Left colon (tissue), 2 donors: Measurements from ENCODE around the gene RGCC. TPM values are rescaled to one million over a fixed set of nuclear protein-coding genes. Genes with fewer than 3 reads are reported as not detected.
"Not testable (repeated sequence)": the region's sequence is repeated elsewhere in the genome, so short reads cannot be mapped to it uniquely, and the experiment has no call there.

Experiments used
- ATAC-seq: fragments of 200-7000 bp; cut with Tn5 transposase; one replicate; pipeline ENCODE4 v1.9.1; 2020; ENCODE audit warnings: mild to moderate bottlenecking, moderate library complexity
- DNase-seq, 2 donors: peaks; one replicate each; pipeline ENCODE4 v3.0.0-alpha.2; 2020
- intact Hi-C, 2 donors: fragments of 100-400 bp; cut with DNase I in 1 of 2; cut with micrococcal nuclease in 1 of 2; formaldehyde crosslinking; loops; one replicate each; pipeline versions ENCODE4 v1.11.2 to v1.14.0; 2022; cut with DNase I, micrococcal nuclease
- total RNA-seq, 2 donors: library from RNA; stranded (reverse); fragmentation: NEBNext Ultra II Directional; extraction: Animal tissue kit (Norgen Biotek cat#: 25700); gene quantifications; one replicate each; pipeline ENCODE4 v1.2.1, GENCODE V29; 2021
- donor health status: DM: no; HTN: no; CAD: no.
- donor health status: DM: yes; HTN: yes; CAD: no.

The RGCC gene
- total RNA-seq, 2 donors from 2014 or later: 5.7 to 6.4 TPM

DNA sequence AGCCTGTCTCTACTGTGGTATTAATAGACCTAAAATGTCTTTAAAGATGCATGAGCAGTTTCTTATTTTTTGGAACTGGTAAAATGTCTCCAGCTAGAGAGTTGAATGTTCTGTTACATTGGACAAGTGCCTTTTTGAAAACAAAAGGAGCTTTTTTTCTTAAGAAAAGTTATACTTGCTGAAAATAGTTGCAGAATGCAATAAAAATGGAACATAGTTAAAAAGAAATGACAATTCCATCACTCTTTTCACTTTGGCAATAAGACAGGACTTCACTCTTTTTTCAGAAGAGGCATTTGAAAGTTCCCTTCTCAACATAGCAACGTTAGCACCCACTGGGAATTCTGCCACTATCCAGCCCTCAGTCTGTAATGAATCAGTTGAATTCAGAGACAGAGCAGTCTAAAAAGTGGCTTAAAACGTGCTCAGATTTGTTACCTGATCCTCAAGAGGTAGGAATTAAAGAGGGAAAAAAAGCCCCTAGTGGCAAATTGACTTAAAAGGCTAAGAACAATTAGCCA is 10.1 kb downstream of the RGCC start:
- DNase-seq: no peak
- no peak for ATAC-seq
- intact Hi-C loops: no loop called here

DNA sequence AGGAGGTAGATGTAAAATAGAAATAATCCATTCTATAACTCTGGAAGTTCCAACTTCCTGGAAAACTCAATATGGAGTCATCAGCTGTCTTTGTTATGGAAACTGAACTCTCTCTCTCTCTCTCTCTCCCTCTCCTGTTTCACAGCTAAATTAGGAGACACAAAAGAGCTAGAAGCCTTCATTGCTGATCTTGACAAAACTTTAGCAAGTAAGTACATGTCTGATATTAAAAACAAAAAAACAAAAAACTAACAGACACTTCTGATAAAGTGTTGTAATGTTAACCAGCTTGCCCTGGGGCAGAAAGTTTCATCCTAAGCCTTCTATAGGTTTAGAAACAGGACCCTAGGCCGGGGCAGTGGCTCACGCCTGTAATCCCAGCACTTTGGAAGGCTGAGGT is 11.3 kb downstream of the RGCC start:
- ATAC-seq: no peak
- DNase-seq: no peak
- intact Hi-C loops: no loop called here

DNA sequence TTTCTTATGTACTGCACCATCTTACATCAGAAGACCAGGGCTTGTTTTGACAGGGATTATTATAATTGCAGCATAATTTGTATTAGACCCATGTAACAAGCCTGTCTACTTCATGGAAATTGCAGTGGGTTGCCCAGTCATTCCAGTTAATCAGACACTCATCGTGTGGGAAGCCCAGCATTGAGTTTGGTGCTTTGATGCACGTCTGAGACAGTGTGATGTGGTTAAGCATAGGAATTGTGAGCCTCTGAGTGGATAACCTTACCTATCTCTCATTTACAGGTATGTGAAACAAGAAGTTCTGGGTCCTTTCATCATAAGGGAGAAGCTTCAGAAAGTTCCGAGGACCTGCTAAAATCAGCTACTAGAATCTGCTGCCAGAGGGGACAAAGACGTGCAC is 12.8 kb downstream of the RGCC start:
- ATAC-seq: no peak
- no peak for DNase-seq
- intact Hi-C loops: no loop called here

DNA sequence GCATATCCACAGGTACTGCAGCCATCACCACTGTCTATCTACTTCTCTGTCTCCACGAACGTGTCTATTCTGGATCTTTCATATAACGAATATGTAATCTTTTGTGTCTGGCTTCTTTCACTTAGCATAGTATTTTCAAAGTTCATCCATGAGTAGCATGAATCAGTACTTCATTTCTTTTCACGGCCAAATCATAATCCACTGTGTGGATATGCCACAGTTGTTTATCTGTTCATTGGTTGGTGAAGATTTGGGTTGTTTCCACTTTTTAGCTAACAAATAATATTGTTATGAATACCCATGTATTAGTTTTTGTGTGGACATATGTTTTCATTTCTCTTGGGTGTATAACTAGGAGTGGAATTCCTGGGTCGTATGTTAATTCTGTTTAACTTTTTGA is 14.4 kb downstream of the RGCC start:
- no peak for DNase-seq
- ATAC-seq: no peak
- intact Hi-C loops: no loop called here

DNA sequence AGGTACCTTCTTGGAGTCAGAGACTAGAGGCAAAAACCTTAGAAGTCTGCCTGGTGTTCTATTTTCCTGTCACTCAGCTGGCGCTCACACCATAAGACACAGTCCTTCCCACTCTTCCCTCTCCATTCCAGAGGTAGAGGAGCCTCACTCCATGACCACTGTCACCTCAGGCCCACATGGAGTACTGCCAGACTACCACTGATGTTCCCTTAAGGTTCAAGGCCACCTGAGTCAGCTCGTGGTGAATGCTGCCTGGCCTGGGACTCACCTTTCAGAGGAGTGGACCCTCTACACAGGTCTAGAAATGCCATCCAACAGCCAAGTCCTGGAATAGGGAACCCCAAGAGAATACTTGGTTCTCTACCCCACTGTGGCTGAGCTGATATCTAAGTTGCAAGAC is 29.9 kb downstream of the RGCC start:
- intact Hi-C loops: no loop called here
- no peak for ATAC-seq
- DNase-seq: no peak

DNA sequence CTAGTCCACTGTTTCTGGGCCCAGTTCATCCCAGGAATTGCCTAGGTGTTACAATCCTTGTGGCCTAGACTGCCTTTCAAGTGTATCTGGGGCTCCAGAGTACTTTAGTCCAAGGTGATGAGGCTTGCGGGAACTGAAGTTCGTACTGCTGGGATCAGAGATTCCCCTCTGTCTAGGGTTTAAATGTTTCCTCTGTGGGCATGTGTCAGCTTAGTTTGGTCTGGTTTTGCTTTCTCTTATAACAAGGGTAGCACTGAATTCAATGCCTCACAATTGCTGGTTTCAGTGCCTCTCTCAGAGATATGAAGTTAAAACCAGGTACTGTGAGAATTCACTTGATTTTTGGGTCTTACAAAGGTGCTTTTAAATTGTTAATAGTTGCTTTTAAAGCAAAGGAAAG is 30.8 kb downstream of the RGCC start:
- DNase-seq: no peak
- ATAC-seq: no peak
- intact Hi-C loops: no loop called here

DNA sequence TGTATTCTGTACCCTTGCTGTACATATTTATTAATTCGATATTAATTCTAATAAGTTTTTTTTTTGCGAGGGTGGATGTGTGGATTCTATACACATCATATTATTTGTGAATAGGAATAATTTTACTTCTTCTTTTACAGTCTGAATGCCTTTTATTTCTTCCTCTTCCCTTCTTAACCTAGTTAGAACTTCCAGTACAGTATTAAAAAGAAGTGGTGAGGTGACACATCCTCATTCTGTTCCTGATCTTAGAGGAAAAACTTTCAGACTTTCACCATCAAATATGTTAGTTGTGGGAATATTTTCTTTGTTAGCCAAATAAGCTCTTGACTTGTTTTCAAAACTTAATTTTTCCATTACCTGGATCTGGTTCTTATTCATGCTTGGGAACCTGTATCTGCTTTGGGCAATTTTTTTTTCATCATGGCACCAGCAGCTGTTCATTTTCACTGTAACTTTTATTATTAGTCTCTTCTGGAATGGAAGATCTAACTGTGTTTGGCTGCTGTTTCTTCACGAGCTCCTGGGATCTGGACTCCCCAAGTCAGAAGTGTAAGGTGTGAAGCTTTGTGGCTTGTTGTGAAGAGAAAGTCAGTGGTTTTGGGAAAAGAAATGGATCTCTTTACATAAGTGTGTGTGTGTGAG is 33.1 kb downstream of the RGCC start:
- DNase-seq: no peak
- ATAC-seq: no peak
- intact Hi-C loops: no loop called here

DNA sequence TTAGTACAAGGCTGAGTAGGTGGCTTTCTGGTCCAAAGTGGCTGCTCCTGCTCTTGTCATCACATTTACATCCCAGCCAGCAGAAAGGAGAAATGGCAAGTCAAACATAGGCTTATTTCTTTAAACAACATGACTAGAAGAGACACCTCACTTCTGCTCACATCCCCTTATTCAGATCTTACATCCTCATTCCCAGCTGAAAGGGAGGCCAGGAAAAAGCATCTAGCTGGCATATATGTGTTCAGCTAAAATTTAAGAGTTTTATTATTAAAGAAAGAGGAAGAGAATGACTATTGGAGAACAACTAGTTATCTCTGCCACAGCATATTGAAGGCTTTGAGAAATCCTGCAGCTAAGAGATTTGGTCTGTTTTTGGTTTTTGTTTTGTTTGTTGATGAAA is 34.1 kb downstream of the RGCC start:
- DNase-seq: no peak
- no peak for ATAC-seq
- intact Hi-C loops: no loop called here

DNA sequence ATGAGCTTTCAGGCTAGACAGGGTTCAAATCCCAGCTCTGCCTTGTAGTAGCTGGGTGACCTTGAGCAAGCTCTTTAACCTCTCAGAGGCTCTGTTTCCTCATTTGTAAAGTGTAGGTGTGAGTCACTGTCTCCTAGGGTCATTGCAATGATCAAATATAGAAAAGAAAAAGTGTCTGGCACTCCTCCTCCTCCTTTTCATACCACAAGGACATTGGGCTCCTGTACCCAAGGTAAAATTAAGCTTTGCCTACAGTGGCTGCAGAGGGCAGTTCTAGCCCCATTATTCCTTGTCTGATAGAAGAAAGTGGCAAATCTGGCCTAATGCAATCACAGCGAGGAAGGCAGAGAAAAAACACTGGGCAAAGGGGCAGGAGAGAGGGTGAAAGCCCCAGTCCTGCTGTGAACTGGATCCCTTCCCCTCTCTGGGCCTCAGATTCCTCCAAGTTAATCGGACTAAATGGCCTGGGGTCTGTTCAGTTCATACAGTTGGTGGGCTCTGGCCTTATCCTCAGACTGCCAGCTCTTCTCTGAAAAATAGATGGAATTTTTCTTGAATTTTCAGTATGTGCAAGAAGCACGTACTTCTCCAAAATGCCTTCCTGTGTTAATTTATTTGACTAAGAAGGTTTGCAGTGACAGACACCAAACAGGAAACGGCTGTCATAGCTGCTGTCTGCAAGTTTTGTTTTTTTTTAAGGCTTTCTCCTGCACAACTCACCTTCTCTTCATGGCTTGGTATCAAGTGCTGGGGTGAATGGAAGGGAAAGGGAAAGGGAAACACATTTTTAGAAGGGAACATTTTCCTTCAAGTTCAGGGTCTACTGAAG is 35.3 kb downstream of the RGCC start:
- no peak for DNase-seq
- no peak for ATAC-seq
- intact Hi-C loops: no loop called here

DNA sequence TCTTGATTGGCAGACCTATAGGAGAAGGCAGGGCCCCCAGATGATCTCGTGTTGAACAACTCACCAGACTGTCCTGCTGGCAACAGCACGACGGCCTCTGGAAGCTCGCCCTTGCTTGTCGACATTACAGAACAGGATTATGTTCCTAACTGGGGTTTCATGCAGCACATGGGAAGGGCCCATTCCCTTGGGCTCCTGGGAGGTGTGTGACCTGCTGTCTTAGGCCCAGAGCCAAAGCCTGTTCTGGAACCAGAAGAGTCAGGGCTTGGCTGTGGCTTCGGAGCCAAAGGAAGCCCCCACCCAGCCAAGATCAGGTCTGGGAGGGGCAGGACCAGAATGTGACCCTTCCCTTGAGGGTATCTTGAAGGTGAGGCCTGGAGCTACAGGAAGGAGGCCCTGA is 36.9 kb downstream of the RGCC start:
- intact Hi-C loops: no loop called here
- ATAC-seq: no peak
- DNase-seq: no peak

DNA sequence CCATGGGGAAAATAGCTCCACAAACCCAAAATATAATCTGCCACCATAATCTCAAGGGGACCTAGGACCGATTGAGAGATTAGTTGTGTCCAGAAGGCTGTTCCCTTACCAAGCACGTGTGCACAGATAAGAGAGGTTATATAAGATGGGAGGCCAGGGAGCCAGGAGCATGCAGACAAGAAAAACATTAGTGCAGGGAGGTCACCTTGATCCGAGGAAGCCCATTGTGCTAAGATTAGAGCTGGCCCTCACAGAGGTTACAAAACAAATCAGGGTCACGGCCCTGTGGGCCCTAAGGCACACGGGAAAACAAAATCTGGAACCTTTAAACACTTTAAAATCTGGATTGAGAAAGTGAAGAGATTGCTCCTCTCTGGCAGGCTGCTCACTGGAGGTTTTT is 37.7 kb downstream of the RGCC start:
- no peak for ATAC-seq
- intact Hi-C loops: no loop called here
- no peak for DNase-seq

DNA sequence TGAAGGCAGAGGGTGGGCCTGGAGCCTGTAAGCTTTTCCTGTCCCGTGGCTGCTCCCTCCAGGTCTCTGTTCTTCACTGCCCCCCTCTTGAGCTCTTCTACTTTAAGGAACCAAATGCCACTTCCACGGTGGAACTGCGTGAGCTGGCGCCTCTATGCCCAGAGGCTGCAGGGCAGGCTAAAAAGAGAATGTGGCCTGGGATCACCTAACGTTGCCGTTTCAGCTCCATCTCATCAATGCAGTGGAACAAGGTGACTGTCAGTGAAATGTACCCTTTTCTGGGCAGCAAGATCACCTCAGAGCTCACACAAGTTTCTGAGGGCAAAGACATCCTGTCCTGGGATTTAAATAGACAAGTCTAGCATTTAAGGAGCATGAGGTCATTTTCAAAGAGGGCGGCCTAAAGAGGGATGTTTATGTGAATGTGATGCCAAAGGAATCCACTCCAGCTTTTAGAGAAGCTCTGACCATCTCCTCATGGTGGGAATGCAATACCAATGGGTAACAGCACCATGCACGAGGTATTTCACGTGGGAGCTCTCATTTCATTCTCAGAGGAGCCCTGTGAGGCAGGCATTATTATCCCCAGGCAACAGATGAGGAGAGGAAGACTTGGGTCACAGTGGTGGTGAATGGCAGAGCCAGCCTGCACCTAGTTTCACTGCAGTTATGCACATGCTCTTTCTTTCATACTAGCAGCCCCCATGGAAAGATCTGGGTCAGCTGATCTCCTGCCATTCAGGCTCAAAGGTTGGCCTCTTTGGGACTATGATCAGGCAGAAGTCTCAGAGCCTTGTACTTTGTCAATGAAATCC is 39.3 kb downstream of the RGCC start:
- no peak for DNase-seq
- ATAC-seq: no peak
- intact Hi-C loops: no loop called here

DNA sequence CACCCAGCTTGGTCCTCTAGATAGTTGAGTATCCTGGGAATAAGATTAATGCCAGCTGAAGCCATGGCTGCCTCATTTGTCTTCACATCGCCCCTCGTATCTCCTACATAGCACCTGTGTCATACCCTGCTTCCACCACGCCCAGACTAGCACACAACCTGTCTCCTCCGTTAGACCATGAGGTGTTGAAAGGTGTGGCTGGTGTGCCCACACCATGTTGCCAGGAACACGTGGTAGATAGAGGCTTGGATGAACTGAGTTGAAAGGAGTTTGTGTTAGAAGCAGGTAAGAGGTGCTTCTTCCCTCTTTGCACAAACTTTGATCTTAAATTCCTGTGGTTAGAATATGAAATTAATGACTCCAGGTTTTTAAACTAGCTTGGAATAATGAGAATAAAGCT is 40.1 kb downstream of the RGCC start:
- intact Hi-C loops: no loop called here
- no peak for DNase-seq
- no peak for ATAC-seq

DNA sequence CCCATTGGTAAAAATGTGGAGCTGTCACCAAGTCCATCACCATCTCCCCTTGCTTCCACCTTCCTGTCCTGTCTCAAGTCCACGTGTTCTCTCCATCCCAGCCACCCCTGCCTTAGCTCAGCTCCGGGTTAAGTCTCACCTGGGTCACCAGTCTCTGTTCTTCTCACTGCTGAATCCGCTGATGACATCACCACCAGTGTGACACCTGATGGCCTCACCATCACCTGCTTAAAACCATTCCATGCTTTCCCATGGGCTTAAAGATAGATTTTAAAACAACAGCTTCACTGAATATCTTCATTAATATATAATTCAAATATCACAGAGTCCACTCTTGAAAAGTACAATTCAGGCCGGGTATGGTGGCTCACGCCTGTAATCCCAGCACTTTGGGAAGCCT is 42.1 kb downstream of the RGCC start:
- intact Hi-C loops: no loop called here
- ATAC-seq (no peak), DNase-seq (no peak)

DNA sequence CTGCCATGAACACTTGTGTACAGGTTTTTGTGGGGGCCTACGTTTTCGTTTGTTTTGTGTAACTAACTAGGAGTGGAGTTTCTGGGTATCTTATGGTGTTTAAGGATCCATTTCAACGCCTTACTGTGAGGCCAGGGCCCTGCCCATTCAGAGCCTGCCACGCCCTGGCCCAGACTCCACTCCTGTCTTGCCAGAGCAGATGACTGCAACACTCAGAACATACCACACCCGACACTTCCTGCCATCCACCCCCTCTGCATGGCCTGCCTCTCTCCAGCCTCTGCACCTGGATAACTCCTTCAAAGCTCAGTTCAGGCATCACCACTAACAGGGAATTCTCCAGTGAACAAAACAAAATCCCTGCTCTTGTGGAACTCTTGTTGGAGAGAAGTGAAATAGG is 43.2 kb downstream of the RGCC start:
- intact Hi-C loops: no loop called here
- ATAC-seq (peak; percentile 74), DNase-seq (peak; percentile 39 to 48)

DNA sequence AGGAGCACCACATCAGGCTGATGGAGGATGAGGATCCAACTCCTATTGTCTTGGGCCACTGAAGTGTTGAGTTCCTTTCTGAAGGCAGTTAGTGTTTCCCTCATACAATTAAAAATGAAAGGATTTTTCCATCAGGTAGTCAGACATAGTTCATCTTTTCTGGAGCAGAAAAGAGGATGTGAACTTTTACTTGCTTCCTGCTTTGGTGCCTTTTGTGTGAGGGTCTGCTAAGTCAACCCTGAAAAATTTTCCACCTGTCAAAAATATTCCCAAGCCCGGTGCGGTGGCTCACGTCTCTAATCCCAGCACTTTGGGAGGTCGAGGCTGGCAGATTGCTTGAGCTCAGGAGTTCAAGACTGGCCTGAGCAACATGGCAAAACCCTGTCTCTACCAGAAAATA is 43.9 kb downstream of the RGCC start:
- intact Hi-C loops: no loop called here
- no peak for ATAC-seq
- DNase-seq: no peak

DNA sequence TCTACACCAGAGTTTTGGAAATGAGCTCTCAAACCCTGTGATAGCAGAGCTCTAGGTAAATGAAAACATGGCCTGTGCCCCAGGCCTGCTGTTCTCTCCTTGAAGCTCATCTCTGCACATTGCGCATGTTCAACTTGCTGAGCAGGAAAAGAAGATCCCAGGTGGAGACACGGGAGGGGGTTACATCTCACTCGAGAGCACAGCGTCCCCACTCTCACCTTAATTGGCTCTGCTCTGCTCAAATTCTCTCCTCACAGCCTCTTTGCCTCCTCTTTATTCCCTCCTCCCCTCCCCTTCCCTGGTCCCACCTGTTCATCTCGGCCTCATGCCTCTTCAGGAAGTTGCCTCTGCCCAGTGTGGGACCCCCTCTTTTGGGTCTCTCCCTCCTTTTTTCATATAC is 44.7 kb downstream of the RGCC start:
- intact Hi-C loops: no loop called here
- DNase-seq: no peak
- no peak for ATAC-seq

DNA sequence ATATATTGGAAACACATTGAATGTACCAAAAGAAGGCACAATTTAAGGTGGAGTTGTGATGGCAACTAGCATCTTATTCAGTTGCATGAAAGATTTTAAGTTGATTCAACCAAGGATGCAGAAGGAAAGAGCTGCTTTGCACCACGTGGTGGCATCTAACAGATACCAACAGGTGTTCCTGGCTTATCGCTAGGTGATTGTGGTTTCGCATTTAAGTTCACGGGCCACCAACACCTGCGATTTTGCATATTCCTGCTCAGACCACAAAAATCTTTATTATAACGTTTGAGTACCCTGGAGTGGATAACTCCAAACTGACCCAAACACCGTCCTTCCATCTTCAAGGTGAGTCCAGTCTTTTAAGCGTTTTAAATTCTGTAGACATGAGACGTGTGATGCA is 45.3 kb downstream of the RGCC start:
- ATAC-seq: no peak
- intact Hi-C loops: no loop called here
- DNase-seq: peak in 1 of 2 donors; percentile 38

DNA sequence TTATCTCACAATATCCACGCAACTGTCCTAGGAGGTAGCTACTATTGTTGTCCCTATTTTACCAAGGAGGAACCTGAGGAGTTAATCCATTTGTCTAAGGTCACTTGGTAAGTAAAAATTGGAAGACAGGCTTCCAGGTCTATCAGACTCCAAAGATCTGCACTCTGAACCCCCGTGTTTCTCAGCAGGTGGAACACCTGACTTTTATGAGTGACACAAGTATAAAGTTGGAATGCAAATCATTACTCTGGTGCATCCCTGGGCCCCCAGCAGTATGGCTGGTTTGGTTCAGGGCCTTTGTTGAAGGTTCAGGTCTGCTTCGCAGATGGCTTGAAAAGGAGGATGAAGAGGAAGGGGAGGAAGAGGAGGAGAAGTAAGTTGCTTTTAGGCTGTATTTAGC is 46.0 kb downstream of the RGCC start:
- ATAC-seq (no peak), DNase-seq (no peak)
- intact Hi-C loops: no loop called here

DNA sequence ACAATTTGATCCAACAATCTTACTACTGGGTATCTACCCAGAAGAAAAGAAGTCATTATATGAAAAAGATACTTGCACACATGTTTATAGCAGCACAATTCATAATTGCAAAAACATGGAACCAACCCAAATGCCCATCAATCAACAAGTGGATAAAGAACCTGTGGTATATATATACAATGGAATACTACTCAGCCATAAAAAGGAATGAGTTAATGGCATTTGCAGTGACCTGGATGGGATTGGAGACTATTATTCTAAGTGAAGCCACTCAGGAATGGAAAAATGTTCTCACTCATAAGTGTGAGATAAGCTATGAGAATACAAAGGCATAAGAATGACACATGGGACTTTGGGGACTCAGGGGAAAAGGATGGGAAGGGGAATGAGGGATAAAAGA is 47.3 kb downstream of the RGCC start:
- intact Hi-C loops, DNase-seq, ATAC-seq: not testable (repeated sequence)
